Liver (tissue), 9 donors: ENCODE data around the gene HYOU1. TPM values are rescaled to one million over a fixed set of nuclear protein-coding genes. Genes with fewer than 3 reads are reported as not detected.

Source experiments
- DNase-seq: peaks from one replicate; pipeline ENCODE4 v3.0.0-alpha.2; 2017; ENCODE audit warnings: low spot score
- H3K27ac ChIP-seq, 2 donors: one replicate each; pipeline ENCODE4 v1.7.0; 2013; ENCODE audit warnings: inconsistent platforms in 2 of 2, low read length in 2 of 2, control low read depth in 1 of 2, low read depth in 1 of 2, mild to moderate bottlenecking in 1 of 2
- H3K27me3 ChIP-seq, 4 donors: one replicate each; pipeline versions ENCODE4 v1.6.1 to v1.7.0; 2013; ENCODE audit warnings: low read length in 3 of 4, inconsistent platforms in 1 of 4, mild to moderate bottlenecking in 1 of 4, moderate library complexity in 1 of 4; ENCODE audit not compliant: control insufficient read depth in 4 of 4, insufficient read depth in 4 of 4
- H3K36me3 ChIP-seq, 4 donors: one replicate each; pipeline versions ENCODE4 v1.6.1 to v1.7.0; 2013; ENCODE audit warnings: low read length in 3 of 4, mild to moderate bottlenecking in 3 of 4, low read depth in 1 of 4, moderate library complexity in 1 of 4; ENCODE audit not compliant: control insufficient read depth in 4 of 4, insufficient read depth in 3 of 4
- H3K4me1 ChIP-seq, 4 donors: one replicate each; pipeline versions ENCODE4 v1.6.1 to v1.7.0; 2013; ENCODE audit warnings: low read length in 3 of 4, mild to moderate bottlenecking in 3 of 4, moderate library complexity in 1 of 4; ENCODE audit not compliant: control insufficient read depth in 4 of 4, insufficient read depth in 4 of 4
- H3K4me3 ChIP-seq, 3 donors: one replicate each; pipeline versions ENCODE4 v1.6.1 to v1.7.0; 2013; ENCODE audit warnings: low read length in 3 of 3, control low read depth in 1 of 3, low read depth in 1 of 3, mild to moderate bottlenecking in 1 of 3
- H3K9ac ChIP-seq, 2 donors: one replicate each; pipeline ENCODE4 v1.7.0; 2013; ENCODE audit warnings: low read length in 2 of 2, mild to moderate bottlenecking in 2 of 2, moderate library complexity in 2 of 2, control low read depth in 1 of 2, low read depth in 1 of 2
- H3K9me3 ChIP-seq, 4 donors: one replicate each; pipeline versions ENCODE4 v1.6.1 to v1.7.0; 2013; ENCODE audit warnings: low read length in 3 of 4; ENCODE audit not compliant: control insufficient read depth in 4 of 4
- EGR1 ChIP-seq, 2 donors: IDR thresholded peaks; 2 replicates each; pipeline ENCODE4 v1.6.1; 2016 to 2018; ENCODE audit warnings: antibody characterized with exemption in 2 of 2, low read depth in 2 of 2
- FOXA2 ChIP-seq: IDR thresholded peaks from 2 replicates; pipeline ENCODE4 v1.6.1; 2016; ENCODE audit warnings: antibody characterized with exemption
- GABPA ChIP-seq, 2 donors: IDR thresholded peaks in 1 of 2; conservative IDR thresholded peaks in 1 of 2; 2 replicates each; pipeline ENCODE4 v1.6.1; 2016; ENCODE audit warnings: antibody characterized with exemption in 2 of 2, mild to moderate bottlenecking in 1 of 2, moderate library complexity in 1 of 2
- HNF4A ChIP-seq, 2 donors: conservative IDR thresholded peaks; 2 replicates each; pipeline ENCODE4 v1.6.1; 2016; ENCODE audit warnings: antibody characterized with exemption in 2 of 2, mild to moderate bottlenecking in 2 of 2
- NR2F2 ChIP-seq: IDR thresholded peaks from 2 replicates; pipeline ENCODE4 v1.6.1; 2016; ENCODE audit warnings: antibody characterized with exemption
- RXRA ChIP-seq, 2 donors: IDR thresholded peaks; 2 replicates each; pipeline ENCODE4 v1.6.1; 2017 to 2018; ENCODE audit warnings: antibody characterized with exemption in 2 of 2, mild to moderate bottlenecking in 1 of 2
- TAF1 ChIP-seq: conservative IDR thresholded peaks from 2 replicates; pipeline ENCODE4 v1.6.1; 2016; ENCODE audit warnings: antibody characterized with exemption, mild to moderate bottlenecking
- YY1 ChIP-seq: IDR thresholded peaks from 2 replicates; pipeline ENCODE4 v1.6.1; 2016; ENCODE audit warnings: antibody characterized with exemption, mild to moderate bottlenecking
- WGBS: extraction: QIAGEN DNeasy Blood & Tissue Kit; methylation state at CpG from one replicate; pipeline ENCODE4 v1.1.7; 2013; 5-methylcytosine and 5-hydroxymethylcytosine counted together
- polyA plus RNA-seq, 2 donors: library from polyadenylated mRNA; stranded (reverse) in 1 of 2; unstranded in 1 of 2; fragments of 200-250 nt in 1 of 2; fragments of >200 nt in 1 of 2; fragmentation: Nextera tagmentation in 1 of 2; extraction: Ambion mirVana in 1 of 2; gene quantifications; one replicate each; pipeline versions ENCODE4 v1.2.1 to v1.2.3, GENCODE V29; 2013 to 2015
- total RNA-seq, 2 donors: library from RNA; depleted of rRNA; stranded (reverse); fragments of >200 nt; gene quantifications; one replicate each; pipeline ENCODE4 v1.2.3, GENCODE V29; 2014
- TF ChIP-seq, protein P1 (sequence below): IDR thresholded peaks from 2 replicates; pipeline ENCODE4 v1.6.1; 2016; ENCODE audit warnings: antibody characterized with exemption
- TF ChIP-seq, protein P2 (sequence below): IDR thresholded peaks from 2 replicates; pipeline ENCODE4 v1.6.1; 2016; ENCODE audit warnings: antibody characterized with exemption, mild to moderate bottlenecking
- donor health status: healthy.
- donor health status: healthy.
- donor health status: healthy.
- donor health status: healthy.
- donor health status: healthy.

HYOU1 gene
- total and polyA plus RNA-seq, 4 donors = 41.6 to 270 (median 119) TPM

DNA sequence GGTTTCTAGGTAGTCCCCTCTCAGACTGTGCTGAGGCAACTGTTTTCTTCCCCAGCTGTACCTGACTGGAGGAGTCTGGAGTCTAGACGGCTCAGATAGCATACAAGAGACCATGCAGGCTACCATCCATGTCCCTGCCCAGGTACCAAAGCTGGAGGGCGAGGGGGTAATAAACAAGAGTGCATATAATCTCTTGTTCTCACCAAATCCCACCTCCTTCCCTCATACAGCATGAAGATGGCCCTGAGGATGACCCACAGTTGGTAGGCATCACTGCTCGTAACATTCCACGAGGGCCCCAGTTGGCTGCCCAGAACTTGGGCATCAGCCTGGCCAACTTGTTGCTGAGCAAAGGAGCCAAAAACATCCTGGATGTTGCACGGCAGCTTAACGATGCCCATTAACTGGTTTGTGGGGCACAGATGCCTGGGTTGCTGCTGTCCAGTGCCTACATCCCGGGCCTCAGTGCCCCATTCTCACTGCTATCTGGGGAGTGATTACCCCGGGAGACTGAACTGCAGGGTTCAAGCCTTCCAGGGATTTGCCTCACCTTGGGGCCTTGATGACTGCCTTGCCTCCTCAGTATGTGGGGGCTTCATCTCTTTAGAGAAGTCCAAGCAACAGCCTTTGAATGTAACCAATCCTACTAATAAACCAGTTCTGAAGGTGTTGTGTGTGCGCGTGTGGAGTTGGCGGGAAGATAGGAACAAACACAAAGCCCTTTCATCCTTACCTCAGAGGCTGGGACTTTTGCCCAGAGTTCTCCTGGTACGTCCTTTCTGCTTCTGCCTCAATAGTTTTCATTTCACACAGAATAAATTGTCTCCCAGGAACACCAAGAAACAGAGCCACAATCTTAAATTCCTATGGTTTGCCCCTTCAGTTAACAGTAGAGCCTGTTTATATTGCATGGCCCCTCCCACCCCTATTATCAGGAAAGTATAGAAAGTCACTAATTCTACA is 36.2 kb upstream of the HYOU1 start:
- peak overlapping the region; percentile 70 to 75 for H3K9ac ChIP-seq
- no peak overlapping the region for H3K27ac ChIP-seq
- TF ChIP-seq HNF4A (conservative IDR thresholded peaks at IDR 0.05) = peak in 1 of 2 donors; percentile 14
- TF ChIP-seq, protein P1, sequence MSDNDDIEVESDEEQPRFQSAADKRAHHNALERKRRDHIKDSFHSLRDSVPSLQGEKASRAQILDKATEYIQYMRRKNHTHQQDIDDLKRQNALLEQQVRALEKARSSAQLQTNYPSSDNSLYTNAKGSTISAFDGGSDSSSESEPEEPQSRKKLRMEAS = no peak
- peaks cover 0 to 28% (median 15%) of the 10 kb centered on the region in 4 donors for H3K4me1 ChIP-seq
- no peaks in the 10 kb centered on the region for H3K27me3 ChIP-seq
- H3K9me3 ChIP-seq = no peaks in the 10 kb centered on the region
- peak overlapping the region in 1 of 3 donors; percentile 75 for H3K4me3 ChIP-seq
- H3K36me3 ChIP-seq = peaks cover 5 to 20% (median 9%) of the 10 kb centered on the region in 4 donors
- WGBS = 62% methylated on average over 12 of the region's 12 CpGs
- DNase-seq = peak; percentile 52

DNA sequence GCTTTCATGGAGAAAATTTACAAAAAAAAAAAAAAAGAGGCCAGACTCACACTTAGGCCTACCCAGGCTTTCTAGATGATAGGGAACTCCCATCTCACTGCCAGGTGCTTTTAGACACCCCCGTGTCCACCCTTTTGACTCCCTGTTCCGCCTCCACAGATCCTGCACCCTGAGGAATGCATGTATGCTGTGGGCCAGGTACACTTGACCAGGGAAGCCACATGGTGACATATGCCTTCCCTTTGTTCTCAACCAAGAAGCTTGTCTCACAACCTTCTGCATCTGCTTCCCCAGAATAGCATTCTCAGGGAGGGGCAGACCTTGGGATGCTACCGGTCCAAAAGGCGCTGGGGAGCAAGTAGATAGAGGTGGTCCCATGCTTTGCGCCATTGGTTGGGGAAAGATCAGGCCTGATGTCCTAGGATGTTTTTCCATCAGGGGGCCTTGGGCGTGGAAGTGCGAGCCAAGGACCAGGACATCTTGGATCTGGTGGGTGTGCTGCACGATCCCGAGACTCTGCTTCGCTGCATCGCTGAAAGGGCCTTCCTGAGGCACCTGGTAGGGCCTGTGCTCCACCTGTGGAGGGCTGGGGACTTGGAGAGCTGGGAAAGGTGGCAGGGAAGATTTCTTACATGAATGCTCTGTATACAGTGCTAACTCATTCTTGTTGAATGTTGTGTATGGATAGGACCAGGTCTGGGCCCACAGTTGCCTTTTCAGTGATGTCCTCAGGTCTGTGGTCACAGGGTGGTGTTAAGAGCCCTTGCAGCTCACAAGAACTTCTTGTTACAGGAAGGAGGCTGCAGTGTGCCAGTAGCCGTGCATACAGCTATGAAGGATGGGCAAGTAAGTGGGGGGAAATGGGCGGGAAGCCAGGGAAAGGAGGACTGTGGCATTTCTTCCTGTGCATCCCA is 35.2 kb upstream of the HYOU1 start:
- Histone ChIP-seq H3K36me3 (peaks cover under 1 to 11% (median 4%) of the 10 kb centered on the region in 4 donors), H3K9me3 (no peaks in the 10 kb centered on the region), H3K4me1 (peaks cover 0 to 28% (median 15%) of the 10 kb centered on the region in 4 donors), H3K27me3 (no peaks in the 10 kb centered on the region), H3K27ac (no peak overlapping the region), H3K9ac (no peak overlapping the region), H3K4me3 (no peak overlapping the region)
- DNase-seq = no peak
- TF ChIP-seq FOXA2 (no peak), NR2F2 (no peak), TAF1 (no peak), RXRA (IDR thresholded peaks at IDR 0.05) (no peak)
- 94% methylated on average over 13 of the region's 13 CpGs for WGBS

DNA sequence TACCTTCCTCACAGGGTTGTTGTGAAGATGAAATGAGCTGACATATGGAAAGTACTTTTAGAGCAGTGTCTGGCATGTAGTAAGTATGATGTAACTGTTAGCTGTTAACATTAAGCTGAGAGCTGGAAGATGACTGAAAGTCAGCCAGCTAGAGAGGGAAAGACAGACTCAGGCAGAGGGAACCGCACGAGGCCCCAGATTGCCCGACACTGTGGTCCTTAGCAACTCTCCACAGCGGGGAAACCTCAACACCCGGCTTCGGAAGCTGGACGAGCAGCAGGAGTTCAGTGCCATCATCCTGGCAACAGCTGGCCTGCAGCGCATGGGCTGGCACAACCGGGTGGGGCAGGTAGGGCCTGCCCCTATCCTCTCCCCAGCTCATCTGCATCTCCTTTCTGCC is 34.2 kb upstream of the HYOU1 start:
- no peaks in the 10 kb centered on the region for H3K9me3 ChIP-seq
- DNase-seq = no peak
- peaks cover 0 to 6% (median under 1%) of the 10 kb centered on the region in 4 donors for H3K36me3 ChIP-seq
- H3K4me1 ChIP-seq = peaks cover 0 to 29% (median 15%) of the 10 kb centered on the region in 4 donors
- no peak overlapping the region for H3K4me3 ChIP-seq
- WGBS = 96% methylated on average over 9 of the region's 9 CpGs
- TF ChIP-seq RXRA (IDR thresholded peaks at IDR 0.05) = no peak
- no peak for TF ChIP-seq NR2F2
- no peak for TF ChIP-seq HNF4A (conservative IDR thresholded peaks at IDR 0.05)
- TF ChIP-seq FOXA2 = no peak
- TF ChIP-seq, protein P2, sequence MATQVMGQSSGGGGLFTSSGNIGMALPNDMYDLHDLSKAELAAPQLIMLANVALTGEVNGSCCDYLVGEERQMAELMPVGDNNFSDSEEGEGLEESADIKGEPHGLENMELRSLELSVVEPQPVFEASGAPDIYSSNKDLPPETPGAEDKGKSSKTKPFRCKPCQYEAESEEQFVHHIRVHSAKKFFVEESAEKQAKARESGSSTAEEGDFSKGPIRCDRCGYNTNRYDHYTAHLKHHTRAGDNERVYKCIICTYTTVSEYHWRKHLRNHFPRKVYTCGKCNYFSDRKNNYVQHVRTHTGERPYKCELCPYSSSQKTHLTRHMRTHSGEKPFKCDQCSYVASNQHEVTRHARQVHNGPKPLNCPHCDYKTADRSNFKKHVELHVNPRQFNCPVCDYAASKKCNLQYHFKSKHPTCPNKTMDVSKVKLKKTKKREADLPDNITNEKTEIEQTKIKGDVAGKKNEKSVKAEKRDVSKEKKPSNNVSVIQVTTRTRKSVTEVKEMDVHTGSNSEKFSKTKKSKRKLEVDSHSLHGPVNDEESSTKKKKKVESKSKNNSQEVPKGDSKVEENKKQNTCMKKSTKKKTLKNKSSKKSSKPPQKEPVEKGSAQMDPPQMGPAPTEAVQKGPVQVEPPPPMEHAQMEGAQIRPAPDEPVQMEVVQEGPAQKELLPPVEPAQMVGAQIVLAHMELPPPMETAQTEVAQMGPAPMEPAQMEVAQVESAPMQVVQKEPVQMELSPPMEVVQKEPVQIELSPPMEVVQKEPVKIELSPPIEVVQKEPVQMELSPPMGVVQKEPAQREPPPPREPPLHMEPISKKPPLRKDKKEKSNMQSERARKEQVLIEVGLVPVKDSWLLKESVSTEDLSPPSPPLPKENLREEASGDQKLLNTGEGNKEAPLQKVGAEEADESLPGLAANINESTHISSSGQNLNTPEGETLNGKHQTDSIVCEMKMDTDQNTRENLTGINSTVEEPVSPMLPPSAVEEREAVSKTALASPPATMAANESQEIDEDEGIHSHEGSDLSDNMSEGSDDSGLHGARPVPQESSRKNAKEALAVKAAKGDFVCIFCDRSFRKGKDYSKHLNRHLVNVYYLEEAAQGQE = no peak
- TF ChIP-seq, protein P1 = no peak
- TF ChIP-seq YY1 = no peak
- TF ChIP-seq GABPA (IDR thresholded peaks at IDR 0.05 in 1 of 2, conservative IDR thresholded peaks at IDR 0.05 in 1 of 2) = no peak
- no peak for TF ChIP-seq EGR1 (IDR thresholded peaks at IDR 0.05; ENCODE audit: low read depth in 2 of 2)
- TF ChIP-seq TAF1 = no peak
- H3K27me3 ChIP-seq = no peaks in the 10 kb centered on the region
- no peak overlapping the region for H3K27ac ChIP-seq
- no peak overlapping the region for H3K9ac ChIP-seq
